Measurements from ENCODE around the gene SUSD2.

GRCh38 chr22:24146194-24146616, 35.1 kb upstream of the SUSD2 start:
- no peak for TF ChIP-seq EZH2 (IDR thresholded peaks at IDR 0.05; ENCODE audit: borderline replicate concordance)
- no peak for TF ChIP-seq CTCF (IDR thresholded peaks at IDR 0.05; ENCODE audit: poor library complexity)
